HEK293 (cell line): ENCODE measurements around the gene ARNT2.
A peak's percentile ranks its signal among the peaks of the same experiment; 100 is the strongest.

Experiments
- CTCF ChIA-PET: fragments of 350-600 bp; formaldehyde crosslinking; extraction: SDS; loops from one replicate; lab custom pipeline; 2021; ENCODE audit warnings: antibody characterized with exemption; lab: Yijun Ruan, JAX
- POLR2A ChIA-PET: fragments of 300-600 bp; formaldehyde crosslinking; extraction: SDS; loops from one replicate; lab custom pipeline; 2020; ENCODE audit warnings: antibody characterized with exemption, inconsistent platforms; lab: Yijun Ruan, JAX
- H3K27ac ChIP-seq: fragments of 200-500 bp; sonication (Bioruptor generic); 2 replicates; pipeline ENCODE4 v1.5.1; 2014; ENCODE audit warnings: low read depth, low read length, control low read depth, inconsistent platforms; ENCODE audit errors: extremely low read depth
- H3K36me3 ChIP-seq, 2 experiments: fragments of 200-500 bp in 1 of 2; sonication (Bioruptor generic) in 1 of 2; 1 replicate in 1 of 2; 2 replicates in 1 of 2; pipeline ENCODE4 v1.5.1; 2014 to 2017; ENCODE audit warnings: inconsistent platforms in 2 of 2, low read length in 2 of 2; ENCODE audit not compliant: control insufficient read depth in 2 of 2, insufficient read depth in 1 of 2
- H3K4me1 ChIP-seq: fragments of 200-500 bp; sonication (Bioruptor generic); 2 replicates; pipeline ENCODE4 v1.5.1; 2014; ENCODE audit warnings: mild to moderate bottlenecking, low read length, inconsistent platforms; ENCODE audit not compliant: control insufficient read depth, insufficient read depth
- H3K4me3 ChIP-seq: 2 replicates; pipeline ENCODE4 v1.5.1; 2011; ENCODE audit warnings: low read depth, mild to moderate bottlenecking, control low read depth, low read length, moderate library complexity
- H3K9me3 ChIP-seq: fragments of 200-500 bp; sonication (Bioruptor generic); 2 replicates; pipeline ENCODE4 v1.5.1; 2014; ENCODE audit warnings: low read depth, low read length, inconsistent platforms; ENCODE audit not compliant: control insufficient read depth, insufficient read depth
- BCL11A ChIP-seq: fragments of 450-650 bp; formaldehyde crosslinking; IDR thresholded peaks from 2 replicates; pipeline ENCODE4 v1.5.1; 2016; ENCODE audit warnings: low read depth, missing biosample characterization, missing genetic modification characterization
- GLIS2 ChIP-seq: fragments of 450-650 bp; formaldehyde crosslinking; IDR thresholded peaks from 2 replicates; pipeline ENCODE4 v1.5.1; 2016; ENCODE audit warnings: missing biosample characterization, missing genetic modification characterization
- IKZF3 ChIP-seq: fragments of 450-650 bp; IDR thresholded peaks from 2 replicates; pipeline ENCODE4 v1.5.0; 2018; ENCODE audit warnings: missing biosample characterization, mild to moderate bottlenecking, missing genetic modification characterization, moderate library complexity
- ZBTB1 ChIP-seq: fragments of 450-650 bp; formaldehyde crosslinking; IDR thresholded peaks from 2 replicates; pipeline ENCODE4 v1.5.1; 2016; ENCODE audit warnings: missing biosample characterization, missing genetic modification characterization
- ZBTB11 ChIP-seq: fragments of 450-650 bp; formaldehyde crosslinking; conservative IDR thresholded peaks from 2 replicates; pipeline ENCODE4 v1.5.1; 2016; ENCODE audit warnings: low read depth, missing biosample characterization, missing genetic modification characterization
- ZBTB8A ChIP-seq: fragments of 450-650 bp; formaldehyde crosslinking; IDR thresholded peaks from 2 replicates; pipeline ENCODE4 v1.5.1; 2016; ENCODE audit warnings: missing biosample characterization, missing genetic modification characterization
- ZFP37 ChIP-seq: fragments of 450-650 bp; formaldehyde crosslinking; IDR thresholded peaks from 2 replicates; pipeline ENCODE4 v1.5.1; 2016; ENCODE audit warnings: missing biosample characterization, missing genetic modification characterization
- ZNF10 ChIP-seq: fragments of 450-650 bp; formaldehyde crosslinking; IDR thresholded peaks from 2 replicates; pipeline ENCODE4 v1.5.1; 2017; ENCODE audit warnings: missing biosample characterization, missing genetic modification characterization
- ZNF2 ChIP-seq: fragments of 450-650 bp; formaldehyde crosslinking; IDR thresholded peaks from 2 replicates; pipeline ENCODE4 v1.5.1; 2016; ENCODE audit warnings: missing biosample characterization, missing genetic modification characterization
- ZNF248 ChIP-seq: fragments of 450-650 bp; formaldehyde crosslinking; IDR thresholded peaks from 2 replicates; pipeline ENCODE4 v1.5.1; 2017; ENCODE audit warnings: missing biosample characterization, missing genetic modification characterization
- ZNF391 ChIP-seq: fragments of 450-650 bp; formaldehyde crosslinking; IDR thresholded peaks from 2 replicates; pipeline ENCODE4 v1.5.1; 2016; ENCODE audit warnings: low read depth, missing biosample characterization, missing genetic modification characterization, borderline replicate concordance
- ZNF394 ChIP-seq: fragments of 450-650 bp; formaldehyde crosslinking; IDR thresholded peaks from 2 replicates; pipeline ENCODE4 v1.5.1; 2016; ENCODE audit warnings: missing biosample characterization, missing genetic modification characterization, mild to moderate bottlenecking, moderate library complexity, borderline replicate concordance
- ZNF426 ChIP-seq: fragments of 450-650 bp; formaldehyde crosslinking; IDR thresholded peaks from 2 replicates; pipeline ENCODE4 v1.5.1; 2017; ENCODE audit warnings: missing biosample characterization, missing genetic modification characterization, mild to moderate bottlenecking, inconsistent platforms, moderate library complexity
- ZNF501 ChIP-seq: fragments of 450-650 bp; formaldehyde crosslinking; IDR thresholded peaks from 2 replicates; pipeline ENCODE4 v1.5.1; 2016; ENCODE audit warnings: missing biosample characterization, missing genetic modification characterization
- ZNF510 ChIP-seq: fragments of 450-650 bp; formaldehyde crosslinking; IDR thresholded peaks from 2 replicates; pipeline ENCODE4 v1.5.1; 2018; ENCODE audit warnings: mild to moderate bottlenecking, missing genetic modification characterization, missing biosample characterization; ENCODE audit not compliant: insufficient replicate concordance
- ZNF518A ChIP-seq: fragments of 450-650 bp; formaldehyde crosslinking; conservative IDR thresholded peaks from 2 replicates; pipeline ENCODE4 v1.5.1; 2016; ENCODE audit warnings: low read depth, missing biosample characterization, missing genetic modification characterization
- ZNF549 ChIP-seq: fragments of 450-650 bp; IDR thresholded peaks from 2 replicates; pipeline ENCODE4 v1.5.1; 2018; ENCODE audit warnings: missing biosample characterization, missing genetic modification characterization, mild to moderate bottlenecking, inconsistent platforms, moderate library complexity
- ZNF555 ChIP-seq: fragments of 450-650 bp; formaldehyde crosslinking; conservative IDR thresholded peaks from 2 replicates; pipeline ENCODE4 v1.5.1; 2017; ENCODE audit warnings: missing biosample characterization, mild to moderate bottlenecking, missing genetic modification characterization, inconsistent platforms
- ZNF621 ChIP-seq: fragments of 450-650 bp; formaldehyde crosslinking; IDR thresholded peaks from 2 replicates; pipeline ENCODE4 v1.5.1; 2017; ENCODE audit warnings: missing biosample characterization, missing genetic modification characterization
- ZNF623 ChIP-seq: fragments of 450-650 bp; formaldehyde crosslinking; IDR thresholded peaks from 2 replicates; pipeline ENCODE4 v1.5.1; 2016; ENCODE audit warnings: missing biosample characterization, missing genetic modification characterization
- ZNF792 ChIP-seq: fragments of 450-650 bp; formaldehyde crosslinking; IDR thresholded peaks from 2 replicates; pipeline ENCODE4 v1.5.1; 2016; ENCODE audit warnings: missing biosample characterization, missing genetic modification characterization

ARNT2 gene

GRCh38 chr15:80611543-80612080 is 207.4 kb downstream of the ARNT2 start:
- H3K4me3 ChIP-seq: no peak overlapping the region
- POLR2A ChIA-PET: no interaction called here
- 0 out of 2 replicates have a peak overlapping the region, but pooled peaks have one; percentile 5 for H3K27ac ChIP-seq
- TF ChIP-seq ZNF10: no peak
- TF ChIP-seq ZNF391: no peak
- TF ChIP-seq IKZF3 (tag by site-specific recombination): no peak
- no peak for TF ChIP-seq ZNF510 (tag by site-specific recombination)
- TF ChIP-seq BCL11A: no peak
- H3K4me1 ChIP-seq: peaks cover 14% of the 10 kb centered on the region
- CTCF ChIA-PET: interaction anchor here (0.6 kb wide), 1 partner anchor 161 kb away, joined by 4 read pairs; no protein-coding TSS in a partner anchor
- no peaks in the 10 kb centered on the region for H3K36me3 ChIP-seq
- no peaks in the 10 kb centered on the region for H3K9me3 ChIP-seq

GRCh38 chr15:80612118-80612823 is 208.1 kb downstream of the ARNT2 start:
- POLR2A ChIA-PET: no interaction called here
- TF ChIP-seq ZNF621 (no peak), GLIS2 (tag by site-specific recombination) (no peak), ZBTB11 (0 out of 2 replicates have a peak, but pooled peaks have one; percentile 32), ZBTB1 (tag by site-specific recombination) (no peak), ZFP37 (tag by site-specific recombination) (no peak), ZNF792 (tag by site-specific recombination) (no peak), ZNF555 (tag by site-specific recombination) (peak; percentile 44), ZBTB8A (tag by site-specific recombination) (0 out of 2 replicates have a peak, but pooled peaks have one; percentile 30), ZNF518A (tag by site-specific recombination) (peak; percentile 67), ZNF2 (tag by site-specific recombination) (no peak), ZNF426 (tag by site-specific recombination) (peak; percentile 54), ZNF501 (tag by site-specific recombination) (no peak), ZNF248 (tag by site-specific recombination) (no peak), ZNF549 (no peak), ZNF623 (tag by site-specific recombination) (peak; percentile 38; the same call in 1 of the 2 replicates), ZNF394 (tag by site-specific recombination) (peak; percentile 75; the same call in 1 of the 2 replicates)
- TF ChIP-seq, all 188 proteins: peak for 7
- CTCF ChIA-PET: interaction anchor here (0.6 to 2.1 kb wide), 2 partner anchors 160 to 167 kb away, joined by 4 to 10 read pairs; partner anchors contain the start of gene CEMIP

More at GRCh38 chr15:80612118-80612823, 208.1 kb downstream of the ARNT2 start:
- no peaks in the 10 kb centered on the region for H3K9me3 ChIP-seq
- no peaks in the 10 kb centered on the region for H3K36me3 ChIP-seq
- H3K4me1 ChIP-seq: peaks cover 14% of the 10 kb centered on the region
- H3K4me3 ChIP-seq: no peak overlapping the region
- no peak overlapping the region for H3K27ac ChIP-seq
